NCI-H1417 (cell line): Measurements from ENCODE around the gene TK2.
A peak's percentile ranks its signal among the peaks of the same experiment; 100 is the strongest.
"Not testable (repeated sequence)": the region's sequence is repeated elsewhere in the genome, so short reads cannot be mapped to it uniquely, and the experiment has no call there.

Experiments
- DNase-seq, 3 experiments: peaks; one replicate each; lab custom pipeline; 2025; lab: John Stamatoyannopoulos, UW

The TK2 gene

DNA sequence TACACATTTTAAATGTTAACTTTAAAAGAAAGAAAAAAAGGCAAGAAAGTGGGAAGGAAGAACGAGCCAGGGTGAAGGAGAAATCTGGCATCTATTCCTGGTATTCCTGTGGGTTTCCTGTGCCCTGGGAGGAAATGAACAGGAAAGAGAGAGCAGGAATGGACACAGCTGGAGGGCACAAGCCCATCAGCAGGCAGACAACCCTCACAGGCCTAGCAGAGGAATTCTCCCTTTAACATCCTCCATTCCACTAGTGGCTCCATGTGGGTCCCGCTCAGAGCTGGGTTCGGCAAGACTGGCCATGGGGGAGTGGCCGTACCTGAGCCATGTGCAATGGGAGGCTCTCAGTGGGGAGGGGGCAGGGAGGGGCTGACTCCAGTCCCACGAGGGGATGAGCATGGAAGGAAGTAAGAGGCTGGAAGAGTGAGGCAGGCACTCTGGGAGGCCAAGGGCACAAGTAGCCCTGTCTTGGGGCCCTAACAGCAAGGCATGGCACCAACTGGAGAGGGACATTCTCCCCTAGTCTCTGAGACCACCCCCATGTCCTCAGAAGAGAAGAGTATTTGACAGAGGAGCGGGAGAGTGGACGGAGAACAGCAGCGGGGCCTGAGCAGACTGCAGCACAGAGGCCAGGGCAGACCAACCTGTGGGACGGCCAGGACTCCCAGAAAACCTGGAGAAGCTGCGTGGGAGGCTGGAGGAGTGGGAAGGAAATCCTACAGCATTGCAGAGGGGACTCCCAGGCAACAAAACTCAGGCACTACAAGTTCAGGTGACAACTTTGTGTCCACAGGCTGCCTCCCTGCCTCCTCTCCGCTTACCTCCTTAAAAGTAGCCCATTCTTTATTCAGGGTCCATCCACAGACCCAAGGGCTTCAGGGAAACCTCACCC lies 30.2 kb downstream of the TK2 start:
- no peak for DNase-seq

DNA sequence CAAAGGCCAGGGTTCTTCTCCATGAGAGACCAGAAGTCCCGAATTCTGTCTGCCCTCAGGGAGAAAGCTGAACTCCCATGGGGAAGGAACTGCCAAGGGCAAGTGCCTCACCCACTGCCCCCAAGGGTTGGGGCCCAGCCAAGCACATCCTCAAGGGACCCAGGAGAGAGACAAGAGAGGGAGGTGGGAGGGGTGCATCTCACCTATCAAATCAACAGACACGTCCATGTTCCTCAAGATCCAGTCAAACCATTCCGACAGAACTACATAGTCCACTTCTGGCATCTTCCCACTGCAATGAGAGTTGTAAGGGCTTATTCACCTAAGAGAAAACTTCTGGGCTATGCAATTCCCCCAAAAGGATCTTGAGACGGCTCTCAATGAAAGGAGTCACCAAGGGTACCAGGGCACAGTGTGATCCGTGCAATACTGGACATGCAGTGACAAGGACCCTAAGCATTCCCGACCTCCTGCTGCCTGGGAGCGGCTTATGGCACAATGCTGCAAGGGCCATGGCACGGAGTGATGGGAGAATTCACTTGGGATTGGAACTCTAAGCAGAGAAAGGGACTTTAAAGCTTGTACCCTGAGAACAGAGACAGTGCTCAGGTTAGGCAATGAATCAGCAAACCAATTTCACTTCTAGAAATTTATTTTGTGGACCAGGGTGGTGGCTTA lies 32.2 kb downstream of the TK2 start:
- DNase-seq: no peak

DNA sequence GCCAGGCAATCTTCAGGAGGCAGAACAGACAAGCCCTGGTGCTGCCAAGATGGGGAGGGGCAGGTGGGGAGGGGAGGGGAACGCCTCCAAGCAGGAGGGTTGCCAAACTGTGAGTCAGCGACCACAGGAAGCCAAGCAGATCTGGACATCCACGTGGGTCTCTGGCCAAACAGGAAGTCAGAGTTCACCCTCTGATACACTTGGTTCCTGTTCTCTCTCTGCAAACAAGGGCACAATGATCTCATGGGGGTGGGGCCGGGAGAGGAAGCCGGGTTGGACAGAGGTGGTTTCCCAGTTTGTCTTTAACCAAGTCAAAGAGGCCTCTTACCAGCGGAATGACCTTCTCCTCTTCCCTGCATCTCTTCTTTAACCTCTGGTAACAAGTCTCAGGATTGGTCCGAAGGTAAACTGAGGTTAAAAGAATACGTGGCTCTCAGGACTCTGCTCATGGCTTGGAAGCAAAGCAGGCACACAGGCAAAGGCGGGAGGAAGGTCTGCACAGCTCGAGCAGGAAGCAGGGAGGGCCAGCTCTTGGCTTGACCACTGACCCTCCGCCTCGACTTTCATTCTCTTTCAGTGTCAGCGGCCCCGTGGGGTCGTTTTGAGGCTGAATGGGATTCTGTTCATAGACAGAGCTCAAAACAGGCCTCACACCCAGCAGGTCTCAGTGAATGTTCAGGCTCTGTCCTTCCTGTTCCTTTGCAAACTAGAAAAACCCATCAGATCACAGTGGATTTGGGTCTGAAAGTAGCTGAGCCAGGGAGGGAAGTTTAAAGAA lies 32.9 kb downstream of the TK2 start:
- DNase-seq: peak in 2 of 3 experiments; percentile 22 to 42

DNA sequence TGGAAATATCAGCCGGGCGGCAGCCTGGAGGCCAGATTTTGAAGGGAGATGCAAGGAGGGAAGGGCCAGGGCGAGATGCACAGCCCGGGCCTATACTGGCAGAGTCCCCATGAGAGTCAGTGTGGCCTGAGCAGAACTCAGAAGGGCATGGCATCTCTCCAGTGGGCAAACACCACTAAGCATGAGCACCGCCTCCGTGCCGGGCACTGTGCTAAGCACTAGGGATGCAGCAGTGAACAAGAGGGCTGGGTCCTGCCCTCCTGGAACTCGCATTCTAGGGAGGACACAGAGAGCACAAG lies 33.5 kb downstream of the TK2 start:
- DNase-seq: no peak

DNA sequence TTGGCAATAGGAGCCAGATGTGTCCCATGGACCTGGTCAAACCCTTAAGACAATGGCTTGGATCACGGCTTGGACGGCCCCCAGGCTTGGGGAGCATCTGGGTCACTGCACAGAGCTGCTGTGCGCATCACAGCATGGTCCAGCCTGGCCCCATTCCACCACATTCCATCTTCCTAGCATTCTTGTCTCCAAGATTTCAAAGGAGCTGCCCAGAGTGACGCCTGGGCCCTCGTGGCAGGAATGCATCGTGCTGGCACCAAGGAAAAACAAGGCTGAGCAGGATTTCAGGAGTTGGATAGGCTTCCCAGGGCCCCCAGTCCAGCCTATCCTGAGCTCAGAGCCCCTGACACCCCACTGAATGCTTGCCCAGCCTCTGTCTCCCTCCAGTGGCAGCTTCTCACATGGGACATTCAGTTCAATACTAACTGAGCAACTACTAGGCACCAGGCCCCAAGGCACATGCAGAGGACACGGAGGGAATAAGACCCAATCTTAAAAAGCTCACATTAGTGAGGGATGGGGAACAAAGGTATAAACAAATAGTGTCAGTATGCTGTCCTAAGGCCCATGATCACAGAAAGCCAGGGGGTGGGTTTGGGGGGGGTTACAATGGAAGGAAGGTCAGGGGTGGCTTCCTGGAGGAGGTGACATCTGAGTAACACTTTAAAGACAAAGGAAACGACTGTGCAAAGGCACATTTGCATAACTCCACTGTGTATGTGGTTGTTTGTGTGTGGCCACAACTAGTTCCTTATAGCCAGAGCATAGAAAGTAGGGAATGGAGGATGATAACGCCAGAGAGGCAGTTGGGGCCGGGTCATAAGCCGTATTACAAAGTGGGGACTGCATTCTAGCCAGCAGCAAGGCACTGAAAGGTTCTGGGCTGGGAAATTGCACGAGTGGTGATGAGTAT lies 34.1 kb downstream of the TK2 start:
- DNase-seq: no peak

DNA sequence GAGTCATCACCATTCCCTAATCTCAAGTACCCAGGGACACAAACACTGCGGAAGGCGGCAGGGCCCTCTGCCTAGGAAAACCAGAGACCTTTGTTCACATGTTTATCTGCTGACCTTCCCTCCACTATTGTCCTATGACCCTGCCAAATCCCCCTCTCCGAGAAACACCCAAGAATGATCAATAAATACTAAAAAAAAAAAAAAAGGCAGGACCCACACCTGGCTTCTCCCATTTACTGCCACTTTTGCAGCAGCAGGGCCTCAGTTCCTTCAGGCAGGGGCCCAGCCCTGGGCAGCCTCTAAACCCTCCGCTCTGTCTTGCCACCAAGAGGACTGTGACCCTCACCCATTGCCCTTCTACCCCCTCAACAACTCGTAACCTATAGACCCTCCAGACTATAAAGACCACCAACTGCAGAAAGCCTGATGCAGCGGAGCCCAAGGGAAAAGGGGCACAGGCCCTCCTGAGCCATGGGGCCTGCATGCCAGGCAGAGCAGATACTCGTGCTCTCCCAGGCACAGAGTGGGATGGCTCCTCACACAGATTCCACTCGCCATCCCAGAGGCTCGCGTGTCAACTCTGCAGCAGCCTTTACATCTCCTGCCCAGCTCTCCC lies 34.8 kb downstream of the TK2 start:
- DNase-seq: not testable (repeated sequence)

DNA sequence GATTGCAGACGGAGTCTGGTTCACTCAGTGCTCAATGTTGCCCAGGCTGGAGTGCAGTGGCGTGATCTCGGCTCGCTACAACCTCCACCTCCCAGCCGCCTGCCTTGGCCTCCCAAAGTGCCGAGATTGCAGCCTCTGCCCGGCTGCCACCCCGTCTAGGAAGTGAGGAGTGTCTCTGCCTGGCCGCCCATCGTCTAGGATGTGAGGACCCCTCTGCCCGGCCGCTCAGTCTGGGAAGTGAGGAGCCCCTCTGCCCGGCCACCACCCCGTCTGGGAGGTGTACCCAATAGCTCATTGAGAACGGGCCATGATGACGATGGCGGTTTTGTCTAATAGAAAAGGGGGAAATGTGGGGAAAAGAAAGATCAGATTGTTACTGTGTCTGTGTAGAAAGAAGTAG lies 35.5 kb downstream of the TK2 start:
- DNase-seq: not testable (repeated sequence)

DNA sequence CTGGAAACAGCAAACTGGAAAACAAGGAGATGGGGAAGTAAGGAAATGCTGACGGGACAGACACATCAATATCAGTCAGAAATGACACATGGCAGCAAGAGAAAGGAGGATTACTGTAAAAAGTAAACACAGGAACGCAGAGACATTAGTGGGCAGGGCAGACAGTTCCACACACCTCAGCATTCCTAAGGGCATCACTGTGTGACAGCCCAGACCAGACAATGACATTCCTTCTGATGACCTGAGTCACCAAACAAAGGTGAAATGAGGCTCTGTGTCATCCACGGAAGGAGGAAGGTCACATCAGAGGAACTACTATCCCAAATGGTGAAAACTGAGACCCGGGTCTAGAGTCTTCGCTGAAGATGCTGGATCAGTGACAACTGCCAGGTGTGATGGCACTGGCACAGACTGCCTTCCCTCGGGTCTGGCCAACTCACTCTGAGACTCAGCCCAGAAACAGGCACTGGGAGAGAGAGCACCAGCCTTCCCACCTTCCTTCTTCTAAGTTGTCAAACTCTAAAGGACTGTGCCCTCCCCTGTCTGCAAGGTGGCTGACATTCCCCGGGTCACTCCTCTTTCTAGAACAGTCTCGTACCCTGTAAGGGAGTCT lies 36.7 kb downstream of the TK2 start:
- DNase-seq: no peak

DNA sequence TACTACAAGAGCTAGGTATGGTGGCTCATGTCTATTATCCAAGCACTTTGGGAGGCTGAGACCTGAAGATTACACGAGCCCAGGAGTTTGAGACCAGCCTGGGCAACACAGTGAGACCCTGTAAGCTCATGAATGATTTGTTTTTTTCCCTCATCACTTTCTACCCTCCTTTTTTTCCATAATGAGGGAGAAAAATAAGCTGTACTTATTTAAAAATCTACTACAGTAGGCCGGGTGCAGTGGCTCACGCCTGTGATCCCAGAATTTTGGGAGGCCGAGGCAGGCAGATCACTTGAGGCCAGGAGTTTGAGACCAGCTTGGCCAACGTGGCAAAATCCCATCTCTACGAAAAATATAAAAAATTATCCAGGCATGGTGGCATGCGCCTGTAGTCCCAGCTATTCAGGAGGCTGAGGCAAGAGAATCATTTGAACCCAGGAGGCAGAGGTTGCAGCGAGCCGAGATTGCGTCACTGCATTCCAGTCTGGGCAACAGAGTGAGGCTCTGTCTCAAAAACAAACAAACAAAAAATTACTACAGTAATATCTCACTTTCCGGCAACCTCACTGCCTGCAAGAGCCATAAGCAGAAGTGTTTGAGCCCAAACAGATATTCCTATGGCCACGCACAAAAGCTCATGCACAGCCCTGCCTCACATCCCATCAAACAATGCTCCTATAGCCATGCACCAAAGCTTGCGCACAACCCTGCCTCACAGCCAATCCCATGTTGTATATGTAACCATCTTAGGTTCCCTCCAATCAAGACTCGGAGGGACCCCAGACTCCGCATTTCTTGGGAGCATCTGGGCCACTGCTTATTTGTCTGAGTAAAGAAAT lies 37.4 kb downstream of the TK2 start:
- DNase-seq: no peak

DNA sequence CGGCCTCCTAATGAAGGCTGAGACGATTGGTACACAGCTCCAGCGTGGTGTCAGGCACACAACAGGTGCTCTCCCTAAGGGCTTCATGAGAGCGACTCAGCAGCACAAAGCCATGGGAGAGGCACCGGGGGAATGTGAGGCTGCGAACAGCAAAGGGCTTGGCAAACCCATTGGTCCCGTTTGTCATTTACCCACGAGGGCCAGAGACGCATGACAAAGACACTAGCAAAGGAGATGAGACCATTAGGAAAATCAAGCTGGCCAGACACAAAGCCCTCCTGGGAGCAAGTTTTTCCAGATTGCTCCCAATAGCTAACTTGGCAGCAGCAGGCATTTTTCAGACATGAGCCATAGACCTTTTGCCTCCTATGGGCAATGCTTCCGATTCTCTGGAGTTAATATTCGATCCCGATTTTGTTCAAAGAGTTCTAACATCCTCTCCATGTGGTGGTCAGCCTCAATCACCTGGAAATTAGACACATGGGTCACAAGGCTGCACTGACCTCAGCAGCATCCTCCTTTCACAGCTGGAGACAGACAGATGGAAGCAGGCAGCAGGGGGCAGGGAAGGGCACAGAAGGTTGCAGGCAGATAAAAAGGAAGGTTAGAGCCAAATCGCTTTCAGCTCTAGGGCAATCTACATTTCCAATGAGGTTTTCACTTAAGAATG lies 38.2 kb downstream of the TK2 start:
- DNase-seq: no peak

DNA sequence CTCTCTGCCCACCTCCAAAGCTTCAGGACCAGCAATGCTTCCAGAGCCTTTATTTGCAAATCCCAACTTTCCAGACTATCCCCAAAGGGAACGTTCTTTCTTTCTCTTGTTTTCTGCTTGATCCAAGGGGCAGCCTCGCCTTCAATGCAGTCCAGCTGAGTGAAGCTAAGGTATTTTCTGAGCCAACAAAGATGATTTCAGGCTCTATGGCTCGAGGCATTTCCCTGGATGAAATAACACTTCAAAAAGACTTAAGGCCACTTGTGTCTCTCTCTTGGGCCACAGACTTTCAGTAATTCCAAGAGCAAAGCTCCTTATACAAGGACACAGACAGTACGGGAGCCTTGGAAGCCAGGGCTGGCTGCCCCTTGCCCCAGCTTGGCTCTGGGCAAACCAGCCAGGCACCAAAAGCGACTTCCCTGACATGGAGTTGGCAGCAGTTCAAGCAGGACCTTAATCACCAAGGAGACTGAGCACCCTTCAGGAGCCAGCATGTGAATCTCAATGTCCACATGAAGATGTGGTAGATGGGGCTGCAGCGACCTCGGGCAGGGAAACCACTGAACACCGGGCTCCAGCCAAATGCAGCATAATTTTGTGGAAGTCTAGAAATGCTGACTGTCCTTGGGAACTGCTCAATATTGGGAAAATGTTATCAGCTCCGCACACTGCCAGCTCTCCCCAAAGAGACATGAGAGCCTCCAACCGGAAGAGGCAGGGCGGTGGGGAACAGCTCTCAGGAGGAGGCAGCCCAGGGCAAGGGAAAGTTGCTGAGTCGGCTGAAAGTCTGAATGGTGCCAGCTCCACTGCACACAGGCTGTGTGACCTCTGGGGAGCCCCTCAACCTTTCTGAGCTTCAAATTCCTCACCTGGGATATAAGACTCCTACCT lies 39.0 kb downstream of the TK2 start:
- no peak for DNase-seq

DNA sequence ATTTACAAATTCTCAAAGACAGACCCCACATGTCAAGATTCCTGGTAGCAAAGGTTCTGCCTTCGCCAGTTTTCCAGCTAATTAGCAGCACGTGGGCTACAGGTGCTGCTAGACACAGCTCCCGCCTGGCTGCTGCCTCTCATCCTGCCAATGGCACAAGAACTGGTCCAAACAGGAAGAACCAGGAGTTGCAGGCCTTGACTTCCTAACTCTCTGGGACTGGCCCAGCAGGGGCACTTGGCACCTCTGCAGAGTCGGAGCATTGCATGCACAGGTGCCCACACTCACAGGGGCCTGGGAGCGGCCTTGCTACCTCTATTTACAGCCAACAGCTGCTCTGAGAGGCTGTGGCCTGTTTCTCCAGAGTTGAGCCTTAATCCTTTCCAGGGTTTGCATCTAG lies 39.6 kb downstream of the TK2 start:
- no peak for DNase-seq

DNA sequence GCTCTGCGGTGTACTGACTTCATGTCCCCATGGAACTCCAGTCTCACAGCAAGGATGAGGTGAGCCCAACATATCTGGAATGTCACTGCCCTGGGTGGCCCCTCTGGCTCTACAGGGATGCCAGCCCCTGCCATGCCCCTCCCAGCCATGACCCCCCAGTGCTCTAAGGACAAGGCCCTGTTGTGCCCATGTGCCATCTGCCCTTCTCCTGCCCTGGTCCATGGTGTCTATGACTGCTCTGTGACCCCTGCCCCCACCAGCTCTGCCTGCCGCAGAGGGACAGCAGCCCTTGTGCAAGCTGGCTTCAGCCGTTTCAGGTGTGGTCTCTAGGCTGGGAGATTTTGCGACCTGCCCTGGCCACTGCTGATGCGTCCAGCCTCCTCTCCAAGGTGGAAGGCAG lies 40.3 kb downstream of the TK2 start:
- no peak for DNase-seq

DNA sequence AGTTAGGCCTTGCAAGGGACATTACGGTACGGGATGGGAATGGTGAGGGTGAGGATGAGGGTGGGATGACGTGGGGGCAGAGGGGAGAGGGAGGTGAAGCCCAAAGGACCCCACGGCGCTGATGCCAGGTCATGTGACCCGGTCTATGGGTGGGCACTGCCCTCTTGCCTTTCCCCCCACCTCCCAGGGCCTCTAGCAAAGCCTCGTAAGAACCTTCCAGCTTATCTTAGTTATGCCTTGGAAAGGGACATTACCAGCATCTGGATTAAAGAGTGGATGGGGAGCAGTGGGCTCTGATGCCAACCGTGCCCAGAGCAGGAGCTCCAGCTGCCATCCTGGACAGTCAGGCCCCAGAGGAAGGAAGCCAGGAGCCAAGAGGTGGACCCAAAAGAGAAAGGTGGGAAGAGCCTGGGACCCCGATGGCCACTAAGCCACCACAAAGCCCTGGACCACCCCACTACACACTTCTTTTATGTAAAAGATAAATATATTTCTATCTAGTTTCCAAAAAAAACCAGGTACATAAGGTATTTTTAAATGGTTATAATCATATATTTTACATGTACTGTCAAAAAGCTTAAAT lies 40.9 kb downstream of the TK2 start:
- no peak for DNase-seq

DNA sequence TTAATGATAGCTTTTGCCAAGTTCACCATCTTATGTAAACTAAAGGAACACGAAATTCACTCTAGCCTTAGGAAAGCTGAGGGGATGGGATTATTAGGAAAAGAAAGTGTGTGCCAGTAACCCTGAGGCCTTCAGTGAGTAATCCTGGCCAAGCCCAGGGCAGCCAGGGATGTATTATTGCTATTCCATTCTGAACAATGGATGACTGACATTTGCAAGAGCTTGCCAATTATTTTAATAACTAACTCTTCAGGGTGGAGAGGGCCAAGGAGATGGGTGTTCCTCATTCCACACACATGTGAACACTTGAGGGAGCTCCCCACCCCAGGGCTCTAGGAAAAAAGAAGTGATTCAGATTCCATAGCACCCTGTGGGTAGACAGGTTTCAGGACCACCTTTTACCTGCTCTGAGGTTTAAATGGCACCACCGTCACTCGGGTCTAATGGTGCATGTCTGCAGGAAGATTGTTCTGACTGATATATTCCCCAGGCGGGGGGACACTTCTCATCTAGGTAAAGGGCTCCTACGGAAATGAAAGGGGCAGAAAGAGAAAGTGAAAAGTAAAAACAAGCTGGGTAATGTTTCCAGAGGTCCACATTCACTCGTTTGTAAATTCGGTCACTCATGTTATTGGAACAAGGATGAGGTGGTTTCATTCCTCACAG lies 41.5 kb downstream of the TK2 start:
- peak in 1 of 3 experiments; percentile 32 for DNase-seq

DNA sequence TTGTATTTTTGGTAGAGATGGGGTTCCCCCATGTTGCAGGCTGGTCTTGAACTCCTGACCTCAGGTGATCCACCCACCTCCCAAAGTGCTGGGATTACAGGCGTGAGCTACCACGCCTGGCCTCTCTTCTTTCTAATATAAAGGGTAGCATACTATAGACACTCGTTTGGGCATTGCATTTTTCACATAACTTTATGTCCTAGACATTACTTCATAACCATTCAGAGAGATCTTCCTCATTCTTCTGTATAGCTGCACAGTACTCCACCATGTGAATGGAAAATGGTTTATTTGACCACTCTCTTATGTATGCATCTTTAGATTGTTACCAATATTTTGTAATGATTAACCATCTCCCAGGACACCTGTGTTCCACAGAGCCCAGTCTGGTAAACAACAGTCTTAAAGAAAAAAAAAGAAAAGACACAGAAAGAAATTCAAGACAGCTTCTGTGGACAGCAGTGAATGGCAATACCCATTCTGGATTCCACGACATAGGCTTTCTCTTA lies 42.1 kb downstream of the TK2 start:
- no peak for DNase-seq

DNA sequence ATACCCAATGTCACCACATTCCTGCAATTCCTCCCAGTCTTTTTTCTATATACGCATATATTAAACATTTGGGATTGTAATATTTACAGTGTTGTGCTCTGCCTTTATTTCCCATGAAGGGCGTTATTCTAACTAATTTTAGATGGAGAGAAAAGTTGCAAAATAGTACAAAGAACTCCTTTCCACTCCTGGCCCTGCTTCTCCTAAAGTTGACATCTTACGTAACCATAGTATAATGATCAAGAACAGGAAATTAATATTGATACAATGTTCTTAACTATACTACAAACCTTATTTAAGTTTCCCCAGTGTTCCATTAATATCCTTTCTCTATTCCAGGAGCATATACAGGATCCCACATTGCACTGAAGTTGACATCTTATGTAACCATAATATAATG lies 46.3 kb downstream of the TK2 start:
- DNase-seq: no peak
